ENCODE data around the gene BAD.
A peak's percentile ranks its signal among the peaks of the same experiment; 100 is the strongest.
"Not testable (repeated sequence)": the region's sequence is repeated elsewhere in the genome, so short reads cannot be mapped to it uniquely, and the experiment has no call there.

The BAD gene

DNA sequence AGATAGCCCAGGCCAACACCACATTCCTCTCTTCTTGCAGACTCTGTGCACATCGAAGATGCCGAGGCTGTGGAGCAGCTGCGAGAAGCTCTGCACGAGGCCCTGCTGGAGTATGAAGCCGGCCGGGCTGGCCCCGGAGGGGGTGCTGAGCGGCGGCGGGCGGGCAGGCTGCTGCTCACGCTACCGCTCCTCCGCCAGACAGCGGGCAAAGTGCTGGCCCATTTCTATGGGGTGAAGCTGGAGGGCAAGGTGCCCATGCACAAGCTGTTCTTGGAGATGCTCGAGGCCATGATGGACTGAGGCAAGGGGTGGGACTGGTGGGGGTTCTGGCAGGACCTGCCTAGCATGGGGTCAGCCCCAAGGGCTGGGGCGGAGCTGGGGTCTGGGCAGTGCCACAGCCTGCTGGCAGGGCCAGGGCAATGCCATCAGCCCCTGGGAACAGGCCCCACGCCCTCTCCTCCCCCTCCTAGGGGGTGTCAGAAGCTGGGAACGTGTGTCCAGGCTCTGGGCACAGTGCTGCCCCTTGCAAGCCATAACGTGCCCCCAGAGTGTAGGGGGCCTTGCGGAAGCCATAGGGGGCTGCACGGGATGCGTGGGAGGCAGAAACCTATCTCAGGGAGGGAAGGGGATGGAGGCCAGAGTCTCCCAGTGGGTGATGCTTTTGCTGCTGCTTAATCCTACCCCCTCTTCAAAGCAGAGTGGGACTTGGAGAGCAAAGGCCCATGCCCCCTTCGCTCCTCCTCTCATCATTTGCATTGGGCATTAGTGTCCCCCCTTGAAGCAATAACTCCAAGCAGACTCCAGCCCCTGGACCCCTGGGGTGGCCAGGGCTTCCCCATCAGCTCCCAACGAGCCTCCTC is 31.4 kb upstream of the BAD start:
- not testable (repeated sequence) for FAIRE-seq; DNase-seq (ENCODE audit: low spot score)

DNA sequence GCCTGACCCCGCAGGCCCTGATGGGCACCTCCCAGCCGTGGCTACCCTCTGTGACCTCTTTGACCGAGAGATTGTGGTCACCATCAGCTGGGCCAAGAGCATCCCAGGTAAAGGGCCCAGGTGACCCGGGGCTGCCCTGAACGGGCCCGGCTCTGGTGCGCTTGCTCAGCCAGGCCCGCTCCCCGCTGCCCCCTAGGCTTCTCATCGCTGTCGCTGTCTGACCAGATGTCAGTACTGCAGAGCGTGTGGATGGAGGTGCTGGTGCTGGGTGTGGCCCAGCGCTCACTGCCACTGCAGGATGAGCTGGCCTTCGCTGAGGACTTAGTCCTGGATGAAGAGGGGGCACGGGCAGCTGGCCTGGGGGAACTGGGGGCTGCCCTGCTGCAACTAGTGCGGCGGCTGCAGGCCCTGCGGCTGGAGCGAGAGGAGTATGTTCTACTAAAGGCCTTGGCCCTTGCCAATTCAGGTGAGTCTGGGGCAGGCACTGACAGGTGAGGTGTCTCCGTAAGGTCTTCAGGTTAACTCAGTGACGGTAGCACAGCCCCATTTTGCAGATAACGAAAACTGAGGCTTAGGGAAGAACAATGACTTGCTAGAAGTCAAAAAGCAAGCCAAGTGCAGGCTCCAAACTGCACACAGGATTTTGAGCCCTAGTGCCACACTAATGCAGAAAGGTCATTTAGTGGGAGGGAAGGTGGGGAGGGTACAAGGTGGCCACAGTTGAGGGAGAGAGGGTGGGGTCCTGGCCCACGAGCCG is 30.5 kb upstream of the BAD start:
- no peak for DNase-seq (ENCODE audit: low spot score)
- no peak for FAIRE-seq

DNA sequence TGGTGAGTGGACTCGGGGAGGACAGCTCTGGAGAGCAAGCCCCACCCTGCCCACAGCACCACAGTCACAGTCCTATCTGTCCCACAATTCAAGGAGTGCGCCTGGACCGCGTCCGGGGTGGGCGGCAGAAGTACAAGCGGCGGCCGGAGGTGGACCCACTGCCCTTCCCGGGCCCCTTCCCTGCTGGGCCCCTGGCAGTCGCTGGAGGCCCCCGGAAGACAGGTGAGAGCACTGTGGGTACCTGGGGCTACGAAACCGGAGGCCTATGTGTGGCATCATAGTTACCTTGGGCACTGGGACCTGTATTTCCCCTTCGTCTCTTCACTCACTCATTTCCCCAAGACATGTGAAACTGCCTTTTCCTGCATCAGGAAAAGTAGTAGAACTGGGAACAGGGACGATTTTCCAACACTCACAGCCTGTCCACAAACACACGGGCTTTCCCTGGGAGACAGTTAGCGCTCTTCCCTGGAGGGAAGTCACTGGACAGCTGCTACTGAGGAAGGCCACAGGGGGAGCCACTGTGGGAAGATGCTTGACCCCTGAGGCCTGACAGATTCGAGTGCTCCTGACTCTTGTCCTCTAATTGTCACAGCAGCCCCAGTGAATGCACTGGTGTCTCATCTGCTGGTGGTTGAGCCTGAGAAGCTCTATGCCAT is 29.8 kb upstream of the BAD start:
- no peak for FAIRE-seq

DNA sequence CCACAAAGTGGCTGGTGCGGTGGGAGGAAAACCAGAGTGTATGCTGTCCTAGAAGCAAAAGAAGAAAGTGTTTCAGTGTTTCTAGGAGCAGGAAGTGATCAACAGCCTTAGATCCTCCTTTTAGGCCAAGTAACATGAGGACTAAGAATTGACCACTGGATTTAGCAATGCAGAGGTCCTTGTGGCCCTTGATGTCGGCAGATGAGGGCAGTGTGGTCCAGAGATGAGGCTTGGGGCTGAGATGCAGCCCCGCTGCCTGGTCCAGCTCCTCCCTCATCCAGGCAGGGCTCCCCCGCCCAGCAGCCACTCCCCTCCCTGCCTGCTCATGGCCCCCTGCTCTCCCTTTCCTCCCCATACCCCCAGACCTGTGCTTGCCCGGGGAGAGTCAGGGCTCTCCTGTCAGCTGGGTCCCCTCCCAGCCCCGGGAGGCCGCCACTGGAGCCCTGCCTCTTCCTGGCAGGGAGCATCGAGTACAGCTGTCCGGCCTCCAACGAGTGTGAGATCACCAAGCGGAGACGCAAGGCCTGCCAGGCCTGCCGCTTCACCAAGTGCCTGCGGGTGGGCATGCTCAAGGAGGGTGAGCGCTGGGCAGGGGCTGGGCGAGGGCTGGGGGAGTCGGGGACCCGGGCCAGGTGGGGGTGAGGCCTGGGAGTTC is 29.2 kb upstream of the BAD start:
- DNase-seq (ENCODE audit: low spot score) (no peak), FAIRE-seq (no peak)

More for the DNA sequence above, 29.8 kb upstream of the BAD start:
- DNase-seq (ENCODE audit: low spot score): no peak

DNA sequence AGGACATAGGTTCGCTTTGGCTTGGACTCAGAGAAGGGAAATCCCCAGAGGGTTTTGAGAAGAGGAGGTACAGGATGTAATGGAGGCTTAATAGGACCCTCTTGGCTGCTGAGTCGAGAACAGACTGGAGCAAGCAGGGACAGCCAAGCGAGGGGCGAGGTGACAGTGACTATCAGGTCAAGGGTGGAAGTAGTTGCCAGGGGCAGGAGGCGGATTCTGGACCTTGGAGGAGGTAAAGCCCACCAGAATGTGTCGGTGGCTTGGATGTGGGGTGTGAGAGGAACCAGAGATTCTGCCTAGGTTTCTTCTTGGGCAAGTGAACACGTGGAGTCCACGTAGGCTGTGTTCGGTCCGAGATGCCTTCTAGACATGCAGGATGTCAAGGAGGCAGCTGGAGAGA is 28.5 kb upstream of the BAD start:
- DNase-seq (ENCODE audit: low spot score) (no peak), FAIRE-seq (no peak)

DNA sequence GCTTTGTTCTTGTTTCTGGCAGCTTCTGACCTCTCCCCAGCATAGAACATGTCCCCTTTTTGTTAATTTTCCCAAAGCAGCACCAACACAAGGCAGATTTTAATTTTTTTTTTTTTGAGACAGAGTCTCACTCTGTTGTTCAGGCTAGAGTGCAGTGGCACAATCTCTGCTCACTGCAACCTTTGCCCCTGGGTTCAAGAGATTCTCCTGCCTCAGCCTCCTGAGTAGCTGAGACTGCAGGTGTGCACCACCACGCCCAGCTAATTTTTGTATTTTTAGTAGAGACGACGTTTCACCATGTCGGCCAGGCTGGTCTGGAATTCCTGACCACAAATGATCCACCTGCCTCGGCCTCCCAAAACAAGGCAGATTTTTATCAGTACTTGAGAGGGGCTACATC is 23.3 kb upstream of the BAD start:
- not testable (repeated sequence) for FAIRE-seq; DNase-seq (ENCODE audit: low spot score)

DNA sequence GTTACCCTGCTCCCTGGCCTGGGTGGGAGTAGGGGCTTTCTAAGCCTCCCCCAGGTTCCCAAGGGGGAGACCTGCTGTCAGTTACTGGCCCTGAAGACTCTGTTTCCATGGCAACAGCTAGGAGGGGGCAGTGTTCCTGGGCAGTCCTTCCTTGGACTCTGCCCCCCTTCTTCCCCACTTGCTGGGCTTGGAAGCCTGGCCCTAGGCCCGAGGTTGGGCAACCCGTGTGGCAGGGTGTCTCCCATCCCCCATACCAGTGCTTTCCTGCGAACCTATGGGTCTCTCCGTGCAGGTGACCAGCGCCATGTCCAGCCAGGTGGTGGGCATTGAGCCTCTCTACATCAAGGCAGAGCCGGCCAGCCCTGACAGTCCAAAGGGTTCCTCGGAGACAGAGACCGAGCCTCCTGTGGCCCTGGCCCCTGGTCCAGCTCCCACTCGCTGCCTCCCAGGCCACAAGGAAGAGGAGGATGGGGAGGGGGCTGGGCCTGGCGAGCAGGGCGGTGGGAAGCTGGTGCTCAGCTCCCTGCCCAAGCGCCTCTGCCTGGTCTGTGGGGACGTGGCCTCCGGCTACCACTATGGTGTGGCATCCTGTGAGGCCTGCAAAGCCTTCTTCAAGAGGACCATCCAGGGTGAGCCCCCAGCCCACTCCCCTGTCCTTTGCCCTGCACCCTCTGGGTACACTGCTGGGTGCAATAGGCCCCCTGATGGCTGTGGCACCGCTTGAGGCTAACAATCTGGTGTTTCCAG is 22.6 kb upstream of the BAD start:
- DNase-seq (ENCODE audit: low spot score) (no peak), FAIRE-seq (no peak)

DNA sequence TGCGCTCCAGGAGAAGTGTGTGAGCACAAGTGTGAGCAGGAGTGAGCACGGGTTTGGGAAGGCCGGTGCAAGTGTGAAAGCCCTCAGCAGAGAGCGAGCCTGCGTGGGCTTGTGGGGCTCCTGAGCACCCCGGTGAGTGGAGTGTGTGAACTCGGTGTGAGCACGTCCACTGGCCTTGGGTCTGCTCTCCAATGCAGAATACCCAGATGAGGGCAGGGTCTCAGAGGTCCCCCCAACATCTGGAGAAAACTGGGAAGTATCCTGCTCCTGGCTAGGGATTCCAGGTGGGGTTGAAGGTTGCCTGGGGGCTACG is 22.1 kb upstream of the BAD start:
- DNase-seq (ENCODE audit: low spot score) (no peak), FAIRE-seq (no peak)

DNA sequence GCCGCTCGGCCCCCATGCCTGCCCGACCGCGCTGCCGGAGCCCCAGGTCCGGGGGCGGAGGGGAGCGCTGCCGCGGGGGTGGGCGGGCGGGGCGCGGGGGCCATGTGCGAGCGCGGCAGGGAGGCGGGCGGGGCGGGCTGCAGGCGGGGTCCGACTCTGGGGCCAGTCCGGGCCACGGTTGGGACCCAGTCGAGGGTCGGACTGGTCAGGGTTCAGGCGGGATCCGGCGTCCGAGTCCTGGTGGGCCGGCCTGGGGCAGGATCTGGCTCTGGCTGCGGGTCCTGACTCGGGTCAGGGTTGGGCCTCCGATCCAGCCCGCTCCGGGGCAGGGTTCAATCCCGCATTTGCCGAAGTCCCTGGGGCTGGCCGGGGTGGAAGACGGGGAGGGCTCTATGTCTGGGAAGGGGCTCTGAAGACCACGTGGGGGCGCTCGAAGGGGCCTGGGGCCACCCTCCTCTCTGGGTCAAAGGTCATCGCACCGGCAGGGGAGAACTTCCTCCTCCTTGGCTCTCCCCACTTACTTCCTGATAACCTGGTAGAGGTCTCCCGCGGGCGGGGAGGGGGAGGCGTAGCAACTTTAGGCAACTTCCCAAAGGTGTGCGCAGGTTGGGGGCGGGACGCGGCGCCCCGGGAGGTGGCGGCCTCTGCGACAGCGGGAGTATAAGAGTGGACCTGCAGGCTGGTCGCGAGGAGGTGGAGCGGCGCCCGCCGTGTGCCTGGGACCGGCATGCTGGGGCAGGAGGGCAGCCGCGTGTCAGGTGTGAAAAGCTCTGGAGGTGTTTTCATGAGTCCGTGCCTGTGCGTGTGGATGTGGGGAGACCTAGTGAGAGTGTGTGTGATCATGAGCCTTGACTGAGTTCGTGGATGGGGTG is 21.5 kb upstream of the BAD start:
- no peak for FAIRE-seq
- DNase-seq (ENCODE audit: low spot score): no peak

DNA sequence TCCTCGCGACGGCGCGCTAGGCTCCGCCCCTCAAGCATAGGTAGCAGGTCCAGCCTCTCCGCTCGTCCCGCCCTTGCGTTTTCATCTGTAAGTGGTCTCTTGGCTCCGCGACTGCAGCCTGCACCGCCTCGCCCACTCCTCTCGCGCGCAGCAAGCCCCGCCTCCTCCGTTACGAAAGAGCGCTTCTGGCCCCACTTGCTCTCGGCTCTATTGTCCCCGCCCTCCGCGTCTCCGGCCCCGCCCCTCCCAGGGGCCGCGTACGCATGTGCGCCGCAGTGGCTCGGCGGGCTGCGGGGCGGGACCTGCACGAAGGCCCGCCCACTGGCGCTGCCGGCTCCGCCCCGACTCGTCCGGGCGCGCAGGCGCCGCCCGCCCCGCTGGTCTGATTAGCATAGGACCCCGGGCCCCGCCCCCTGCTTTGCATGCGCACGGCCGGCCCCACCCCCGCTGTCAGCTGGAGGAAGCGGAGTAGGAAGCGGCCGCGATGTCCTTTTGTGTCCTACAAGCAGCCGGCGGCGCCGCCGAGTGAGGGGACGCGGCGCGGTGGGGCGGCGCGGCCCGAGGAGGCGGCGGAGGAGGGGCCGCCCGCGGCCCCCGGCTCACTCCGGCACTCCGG is 20.7 kb upstream of the BAD start, which contains the start of gene ESRRA:
TSS of gene ESRRA (plus strand) at position 450 of the 616 bp plus-strand sequence. CDS start 1,656 bp downstream, outside the sequence.
- DNase-seq (ENCODE audit: low spot score) (peak; percentile 99), FAIRE-seq (peak; percentile 84)

DNA sequence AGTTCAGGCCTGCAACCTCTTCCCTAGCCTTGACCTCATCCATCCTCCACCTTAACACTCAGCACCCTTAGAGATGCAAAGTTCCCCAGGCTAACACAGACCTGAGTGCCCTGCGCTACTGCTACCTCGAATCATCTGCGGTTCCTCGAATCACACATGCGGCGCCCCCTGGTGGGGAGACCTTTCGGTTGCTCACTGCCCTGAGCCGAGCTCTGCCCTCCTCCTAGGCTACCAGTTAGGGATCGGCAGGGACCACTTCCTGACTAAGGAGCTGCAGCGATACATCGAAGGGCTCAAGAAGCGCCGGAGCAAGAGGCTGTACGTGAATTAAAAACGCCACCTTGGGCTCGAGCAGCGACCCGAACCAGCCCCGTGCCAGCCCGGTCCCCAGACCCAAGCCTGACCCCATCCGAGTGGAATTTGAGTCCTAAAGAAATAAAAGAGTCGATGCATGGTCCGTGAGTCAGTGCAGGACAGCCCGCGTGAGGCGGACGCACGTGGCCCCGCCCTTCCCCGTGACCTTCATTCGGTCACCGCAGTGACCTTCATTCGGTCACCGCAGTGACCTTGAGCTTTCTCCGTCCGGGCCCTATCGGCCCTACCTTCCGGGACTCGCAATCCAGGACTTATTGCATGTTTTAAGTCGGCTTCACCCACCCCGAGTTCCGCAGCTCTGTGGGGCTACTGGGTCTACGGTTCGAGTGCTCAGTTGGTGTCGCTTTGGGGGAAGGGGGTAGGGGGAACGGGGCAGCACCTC is 20.0 kb upstream of the BAD start:
- FAIRE-seq (no peak), DNase-seq (ENCODE audit: low spot score) (peak; percentile 87)

DNA sequence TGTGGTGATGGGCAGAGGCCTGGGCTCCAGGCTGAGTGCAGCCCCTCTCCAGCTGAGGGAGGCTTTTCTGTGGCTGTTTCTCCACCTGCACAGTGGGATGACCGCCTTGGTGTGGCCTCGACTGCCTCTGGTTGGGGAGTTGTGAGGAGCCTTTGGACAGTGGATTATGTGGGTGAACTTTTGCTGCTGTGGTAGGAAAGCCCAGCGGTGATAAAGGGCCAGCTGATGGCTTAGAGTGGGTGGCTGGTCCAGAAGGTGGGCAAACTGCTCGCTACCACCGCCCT is 19.5 kb upstream of the BAD start:
- FAIRE-seq (no peak), DNase-seq (ENCODE audit: low spot score) (no peak)

DNA sequence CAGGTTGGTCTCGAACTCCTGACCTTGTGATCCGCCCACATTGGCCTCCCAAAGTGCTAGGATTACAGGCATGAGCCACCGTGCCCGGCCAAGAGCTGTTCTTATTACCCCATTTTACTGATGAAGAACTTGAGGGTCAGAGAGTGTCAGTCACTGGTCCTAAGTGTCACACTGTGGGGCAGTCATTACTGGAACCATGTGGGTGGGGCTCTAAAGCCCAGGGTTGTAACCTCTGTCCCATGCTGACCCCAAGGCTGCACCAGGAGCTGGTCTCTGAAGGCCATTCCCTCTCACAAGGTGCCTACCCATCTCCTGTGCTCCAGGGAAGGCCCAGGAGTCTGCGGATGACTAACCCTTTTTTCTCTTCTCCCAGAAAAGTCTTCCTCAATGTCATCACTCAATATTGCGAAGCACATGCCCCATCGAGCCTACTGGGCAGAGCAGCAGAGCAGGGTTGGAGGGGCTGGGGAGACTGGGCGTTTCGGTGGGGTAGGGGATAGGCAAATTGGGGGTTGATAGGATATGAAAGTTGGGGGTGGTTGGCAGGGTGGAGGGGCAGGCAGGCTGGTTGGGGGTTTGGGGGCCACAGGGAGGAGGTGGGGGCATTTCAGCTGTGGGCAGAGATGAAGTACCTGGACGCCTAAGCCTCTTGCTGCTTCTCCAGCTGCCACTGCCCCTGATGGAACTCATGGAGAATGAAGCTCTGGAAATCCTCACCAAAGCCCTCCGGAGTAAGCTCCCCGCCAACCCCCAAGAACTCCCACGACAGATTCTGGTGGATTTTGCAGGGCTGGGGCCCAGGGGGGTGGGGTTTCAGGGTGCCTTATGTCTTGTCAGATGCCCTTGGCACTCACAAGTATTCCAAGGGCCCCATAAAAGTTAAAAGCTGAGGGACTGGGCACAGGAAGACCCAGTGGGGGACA is 18.9 kb upstream of the BAD start:
- no peak for FAIRE-seq

DNA sequence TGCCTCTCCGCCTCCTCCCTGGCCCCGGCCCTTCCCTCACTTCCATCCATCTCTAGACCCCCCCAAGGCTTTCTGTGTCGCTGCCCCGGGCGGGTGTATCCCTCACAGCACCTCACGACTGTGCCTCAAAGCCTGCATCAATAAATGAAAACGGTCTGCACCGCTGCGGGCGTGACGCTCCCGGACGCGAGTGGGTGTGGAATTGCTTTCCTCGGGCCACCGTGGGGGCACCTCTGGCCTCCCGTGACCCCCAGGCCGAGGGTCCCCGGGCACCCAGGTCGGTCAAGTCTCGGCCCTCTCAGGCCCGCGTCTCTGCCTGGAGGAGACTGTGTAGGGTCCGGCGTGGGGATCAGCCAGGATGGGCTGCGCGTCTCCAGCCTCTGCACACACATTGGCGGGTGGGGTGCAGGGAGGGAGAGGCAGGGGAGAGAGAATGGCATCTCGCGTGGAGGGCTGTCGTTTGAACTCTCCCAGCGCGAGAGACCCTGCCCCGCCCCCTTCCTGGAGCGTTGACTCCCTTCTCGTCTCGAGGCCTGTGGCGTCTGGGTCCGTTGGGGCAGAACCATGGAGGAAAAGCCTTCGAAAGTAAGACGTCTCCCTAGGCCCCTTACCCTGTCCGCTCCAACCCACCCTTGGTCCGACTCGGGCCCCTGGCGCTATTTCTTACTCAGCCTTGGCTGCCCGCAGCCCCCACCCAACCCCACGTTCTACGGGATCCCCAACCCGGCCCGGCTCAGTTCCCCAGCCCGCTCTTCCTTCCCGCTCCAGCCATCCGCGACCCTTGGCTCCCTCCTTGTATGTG is 15.6 kb upstream of the BAD start, which contains the start of gene CATSPERZ:
TSS of gene CATSPERZ (plus strand) at position 512 of the 802 bp plus-strand sequence. CDS start at position 565, 53 bp downstream.
- no peak for DNase-seq (ENCODE audit: low spot score)
- no peak for FAIRE-seq

More for the DNA sequence above, 18.9 kb upstream of the BAD start:
- DNase-seq (ENCODE audit: low spot score): no peak

DNA sequence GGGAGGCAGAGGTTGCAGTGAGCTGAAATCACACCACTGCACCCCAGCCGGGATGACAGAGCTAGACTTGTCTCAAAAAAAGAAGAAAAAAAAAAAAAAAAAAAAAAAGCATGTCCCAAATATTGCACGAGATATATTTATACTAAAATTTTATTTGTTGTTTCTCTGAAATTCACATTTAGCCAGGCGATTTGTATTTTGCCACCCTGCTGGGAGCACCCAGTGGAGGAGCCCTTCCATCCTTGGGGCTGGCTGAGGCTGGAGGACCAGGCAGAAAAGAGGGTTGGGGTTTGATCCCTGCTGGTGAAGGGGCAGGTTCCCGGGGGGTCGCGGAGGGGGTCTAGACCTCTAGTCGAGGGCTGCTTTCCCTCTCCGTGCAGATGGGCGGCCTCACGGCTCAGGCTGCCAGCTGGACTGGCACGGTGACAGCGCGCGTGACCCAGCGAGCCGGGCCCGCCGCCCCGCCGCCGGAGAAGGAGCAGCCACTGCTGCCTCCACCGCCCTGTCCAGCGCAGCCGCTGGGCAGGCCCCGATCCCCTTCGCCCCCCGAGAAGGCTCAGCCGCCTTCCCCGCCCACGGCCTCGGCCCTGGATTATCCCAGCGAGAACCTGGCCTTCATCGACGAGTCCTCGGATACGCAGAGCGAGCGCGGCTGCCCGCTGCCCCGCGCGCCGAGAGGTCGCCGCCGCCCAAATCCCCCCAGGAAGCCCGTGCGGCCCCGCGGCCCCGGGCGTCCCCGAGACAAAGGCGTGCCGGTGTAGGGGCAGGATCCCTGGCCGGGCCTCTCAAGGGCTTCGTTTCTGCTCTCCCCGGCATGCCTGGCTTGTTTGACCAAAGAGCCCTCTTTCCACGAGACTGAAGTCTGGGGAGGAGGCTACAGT is 14.7 kb upstream of the BAD start:
- DNase-seq (ENCODE audit: low spot score): no peak
- FAIRE-seq: no peak
